HepG2 (cell line): ENCODE data around the gene SPOP. TPM values are rescaled to one million over a fixed set of nuclear protein-coding genes. Genes with fewer than 3 reads are reported as not detected.
A peak's percentile ranks its signal among the peaks of the same experiment; 100 is the strongest.

ENCODE experiments used
- ATF7 ChIP-seq, 2 experiments: fragments of 450-650 bp in 1 of 2; sonication (generic) in 1 of 2; formaldehyde crosslinking in 1 of 2; IDR thresholded peaks; 2 replicates each; pipeline versions ENCODE4 v1.4.0 to v1.6.1; 2016 to 2020; ENCODE audit warnings: antibody characterized with exemption in 1 of 2, mild to moderate bottlenecking in 1 of 2, missing genetic modification reagents in 1 of 2
- EEA1 ChIP-seq: sonication (generic); formaldehyde crosslinking; IDR thresholded peaks from 2 replicates; pipeline ENCODE4 v1.5.1; 2020; ENCODE audit warnings: mild to moderate bottlenecking, missing genetic modification reagents, borderline replicate concordance
- ELF3 ChIP-seq: IDR thresholded peaks from 2 replicates; pipeline ENCODE4 v1.6.1; 2016; ENCODE audit warnings: missing genetic modification reagents, missing compliant biosample characterization
- GPN1 ChIP-seq: sonication (generic); formaldehyde crosslinking; IDR thresholded peaks from 2 replicates; pipeline ENCODE4 v1.5.1; 2020; ENCODE audit warnings: missing genetic modification reagents, borderline replicate concordance
- LCORL ChIP-seq, 2 experiments: fragments of 450-650 bp in 1 of 2; sonication (generic) in 1 of 2; formaldehyde crosslinking in 1 of 2; IDR thresholded peaks; 2 replicates each; pipeline versions ENCODE4 v1.5.0 to v1.6.1; 2017 to 2020; ENCODE audit warnings: antibody characterized with exemption in 1 of 2, missing genetic modification reagents in 1 of 2
- MEIS1 ChIP-seq: sonication (generic); formaldehyde crosslinking; IDR thresholded peaks from 2 replicates; pipeline ENCODE4 v1.9.0; 2021; ENCODE audit warnings: mild to moderate bottlenecking, missing genetic modification reagents, moderate library complexity, borderline replicate concordance
- MIXL1 ChIP-seq: IDR thresholded peaks from 2 replicates; pipeline ENCODE4 v1.6.1; 2016
- PAWR ChIP-seq: sonication (generic); formaldehyde crosslinking; IDR thresholded peaks from 2 replicates; pipeline ENCODE4 v1.4.0; 2020; ENCODE audit warnings: missing genetic modification reagents, mild to moderate bottlenecking, borderline replicate concordance
- PHB2 ChIP-seq: fragments of 450-650 bp; IDR thresholded peaks from 2 replicates; pipeline ENCODE4 v1.6.1; 2018; ENCODE audit not compliant: partially characterized antibody
- RAD51 ChIP-seq: fragments of 450-650 bp; IDR thresholded peaks from 2 replicates; pipeline ENCODE4 v1.6.1; 2016; ENCODE audit warnings: borderline replicate concordance
- RXRA ChIP-seq: sonication (generic); formaldehyde crosslinking; IDR thresholded peaks from 2 replicates; pipeline ENCODE4 v1.5.1; 2020; ENCODE audit warnings: missing genetic modification reagents
- SKI ChIP-seq: fragments of 450-650 bp; IDR thresholded peaks from one replicate; pipeline ENCODE4 v1.6.1; 2018; ENCODE audit warnings: mild to moderate bottlenecking; ENCODE audit not compliant: partially characterized antibody
- SOX13 ChIP-seq, 3 experiments: fragments of 450-650 bp in 1 of 3; sonication (generic) in 1 of 3; formaldehyde crosslinking in 1 of 3; IDR thresholded peaks in 2 of 3; conservative IDR thresholded peaks in 1 of 3; 2 replicates each; pipeline versions ENCODE4 v1.5.0 to v1.6.1; 2016 to 2020; ENCODE audit warnings: antibody characterized with exemption in 1 of 3, mild to moderate bottlenecking in 1 of 3, missing compliant biosample characterization in 1 of 3, missing genetic modification reagents in 1 of 3, moderate library complexity in 1 of 3
- TGIF2 ChIP-seq: IDR thresholded peaks from 2 replicates; pipeline ENCODE4 v1.6.1; 2016; ENCODE audit warnings: control low read depth, missing compliant biosample characterization
- TOPORS ChIP-seq: sonication (generic); formaldehyde crosslinking; IDR thresholded peaks from 2 replicates; pipeline ENCODE4 v1.8.0; 2023; ENCODE audit warnings: mild to moderate bottlenecking, missing genetic modification reagents
- XRCC5 ChIP-seq: fragments of 200-400 bp; formaldehyde crosslinking; optimal IDR thresholded peaks from 2 replicates; pipeline ENCODE3; 2017; ENCODE audit warnings: mild to moderate bottlenecking, low read length
- ZMAT3 ChIP-seq: sonication (generic); formaldehyde crosslinking; conservative IDR thresholded peaks from 2 replicates; pipeline ENCODE4 v1.7.0; 2021; ENCODE audit warnings: missing genetic modification reagents
- ZNF451 ChIP-seq: sonication (generic); formaldehyde crosslinking; IDR thresholded peaks from 2 replicates; pipeline ENCODE4 v1.5.0; 2020; ENCODE audit warnings: mild to moderate bottlenecking, missing genetic modification reagents
- ZNF510 ChIP-seq: sonication (generic); formaldehyde crosslinking; IDR thresholded peaks from 2 replicates; pipeline ENCODE4 v1.4.0; 2020; ENCODE audit warnings: low read depth, mild to moderate bottlenecking, missing genetic modification reagents
- ZNF777 ChIP-seq: sonication (generic); formaldehyde crosslinking; IDR thresholded peaks from 2 replicates; pipeline ENCODE4 v1.4.0; 2020; ENCODE audit warnings: missing genetic modification reagents
- ZSCAN12 ChIP-seq: sonication (generic); formaldehyde crosslinking; IDR thresholded peaks from 2 replicates; pipeline ENCODE4 v1.9.0; 2021; ENCODE audit warnings: mild to moderate bottlenecking, missing genetic modification reagents
- polyA plus RNA-seq, 8 experiments: library from polyadenylated mRNA; depleted of rRNA in 3 of 8; stranded (reverse) in 7 of 8; unstranded in 1 of 8; fragments of >200 nt; fragmentation: Illumina TruSeq in 4 of 8; extraction: Trizol in 4 of 8; gene quantifications; 2 replicates each; pipeline versions ENCODE4 v1.2.1 to v1.2.3, GENCODE V29; 2011 to 2016; ENCODE audit warnings: low read depth in 4 of 8, missing spikeins in 1 of 8, mixed read lengths in 1 of 8; ENCODE audit not compliant: insufficient read depth in 1 of 8
- total RNA-seq, 5 experiments: library from RNA; depleted of rRNA; stranded (reverse); fragments of >200 nt; fragmentation: Illumina TruSeq; extraction: Trizol; gene quantifications; 2 replicates each; pipeline ENCODE4 v1.2.3, GENCODE V29; 2016; ENCODE audit warnings: low read depth in 1 of 5
- TF ChIP-seq, protein P1 (sequence below): sonication (generic); formaldehyde crosslinking; IDR thresholded peaks from 2 replicates; pipeline ENCODE4 v1.4.0; 2020; ENCODE audit warnings: missing genetic modification reagents, mild to moderate bottlenecking, borderline replicate concordance
- TF ChIP-seq, protein P2 (sequence below): fragments of 450-650 bp; IDR thresholded peaks from 2 replicates; pipeline ENCODE4 v1.6.1; 2017
- TF ChIP-seq, protein P3 (sequence below): sonication (generic); formaldehyde crosslinking; IDR thresholded peaks from 2 replicates; pipeline ENCODE4 v1.4.0; 2020; ENCODE audit warnings: mild to moderate bottlenecking, missing genetic modification reagents
- TF ChIP-seq, protein P4 (sequence below): sonication (generic); formaldehyde crosslinking; IDR thresholded peaks from 2 replicates; pipeline ENCODE4 v1.8.0; 2022; ENCODE audit warnings: mild to moderate bottlenecking, missing genetic modification reagents, moderate library complexity

SPOP gene
- total and polyA plus RNA-seq, 2 of the 13 experiments (the other 11 are each of a cell fraction or from before 2014, with no cell fraction given), result 52.8 to 60.8 TPM

DNA sequence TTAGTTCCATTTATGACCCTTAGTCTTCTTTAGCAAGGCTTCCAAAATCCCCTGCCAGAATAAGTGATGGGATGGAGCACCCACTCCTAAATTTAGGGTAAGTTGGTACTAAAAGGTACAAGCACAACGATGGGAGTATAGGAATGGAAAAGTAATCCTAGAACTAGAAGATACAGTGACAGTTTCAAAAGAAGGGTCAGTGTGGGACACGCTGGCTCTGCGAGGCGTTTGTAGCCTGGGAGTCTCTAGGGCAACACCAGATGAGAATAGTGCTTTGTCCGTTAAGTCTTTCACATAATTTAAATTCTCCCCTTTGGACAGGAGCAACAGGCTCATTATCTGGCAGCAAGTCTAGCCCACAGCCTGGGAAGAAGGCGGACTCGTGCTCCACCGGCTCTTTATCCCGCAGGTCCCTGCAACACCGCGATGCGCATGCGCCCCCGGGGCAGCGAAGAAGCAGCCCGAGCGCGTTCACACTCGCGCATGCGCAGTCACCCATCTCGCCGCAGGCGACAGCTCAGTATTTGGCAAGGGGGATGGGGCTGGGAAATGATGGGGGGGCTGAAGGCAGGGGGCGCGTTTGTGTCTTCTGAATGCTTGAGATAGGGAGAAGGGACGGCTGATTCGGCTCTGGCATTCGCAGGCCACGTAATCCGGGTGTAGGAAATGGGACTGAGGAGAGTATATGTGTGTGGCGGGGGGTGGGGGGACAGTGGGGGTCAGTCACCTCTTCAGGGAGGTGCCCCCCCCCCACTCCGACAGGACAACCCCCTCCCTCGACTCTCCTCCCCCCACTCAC, 564 bp downstream of the SPOP start (continued):
- TF ChIP-seq ZNF510 (no peak), ATF7 (IDR thresholded peaks at IDR 0.05) (no peak), ATF7 (CRISPR knock-in tag; IDR thresholded peaks at IDR 0.05) (no peak), ZMAT3 (CRISPR knock-in tag) (no peak), RAD51 (no peak), SKI (no peak), TGIF2 (no peak), LCORL (IDR thresholded peaks at IDR 0.05) (no peak), LCORL (CRISPR knock-in tag; IDR thresholded peaks at IDR 0.05) (no peak), XRCC5 (peak; percentile 33), ZNF451 (CRISPR knock-in tag) (no peak), MIXL1 (CRISPR knock-in tag) (0 out of 2 replicates have a peak, but pooled peaks have one; percentile 39), SOX13 (IDR thresholded peaks at IDR 0.05) (peak; percentile 46; the same call in 1 of the 2 replicates), SOX13 (CRISPR knock-in tag; conservative IDR thresholded peaks at IDR 0.05 in 1 of 2, IDR thresholded peaks at IDR 0.05 in 1 of 2) (no peak), MEIS1 (CRISPR knock-in tag) (no peak), RXRA (CRISPR knock-in tag) (no peak), ELF3 (CRISPR knock-in tag) (no peak), ZSCAN12 (CRISPR knock-in tag) (no peak), PAWR (CRISPR knock-in tag) (0 out of 2 replicates have a peak, but pooled peaks have one; percentile 3), ZNF777 (CRISPR knock-in tag) (no peak), EEA1 (CRISPR knock-in tag) (peak; percentile 59; the same call in 1 of the 2 replicates), TOPORS (CRISPR knock-in tag) (no peak), GPN1 (CRISPR knock-in tag) (no peak), PHB2 (no peak)
- TF ChIP-seq, protein P1, sequence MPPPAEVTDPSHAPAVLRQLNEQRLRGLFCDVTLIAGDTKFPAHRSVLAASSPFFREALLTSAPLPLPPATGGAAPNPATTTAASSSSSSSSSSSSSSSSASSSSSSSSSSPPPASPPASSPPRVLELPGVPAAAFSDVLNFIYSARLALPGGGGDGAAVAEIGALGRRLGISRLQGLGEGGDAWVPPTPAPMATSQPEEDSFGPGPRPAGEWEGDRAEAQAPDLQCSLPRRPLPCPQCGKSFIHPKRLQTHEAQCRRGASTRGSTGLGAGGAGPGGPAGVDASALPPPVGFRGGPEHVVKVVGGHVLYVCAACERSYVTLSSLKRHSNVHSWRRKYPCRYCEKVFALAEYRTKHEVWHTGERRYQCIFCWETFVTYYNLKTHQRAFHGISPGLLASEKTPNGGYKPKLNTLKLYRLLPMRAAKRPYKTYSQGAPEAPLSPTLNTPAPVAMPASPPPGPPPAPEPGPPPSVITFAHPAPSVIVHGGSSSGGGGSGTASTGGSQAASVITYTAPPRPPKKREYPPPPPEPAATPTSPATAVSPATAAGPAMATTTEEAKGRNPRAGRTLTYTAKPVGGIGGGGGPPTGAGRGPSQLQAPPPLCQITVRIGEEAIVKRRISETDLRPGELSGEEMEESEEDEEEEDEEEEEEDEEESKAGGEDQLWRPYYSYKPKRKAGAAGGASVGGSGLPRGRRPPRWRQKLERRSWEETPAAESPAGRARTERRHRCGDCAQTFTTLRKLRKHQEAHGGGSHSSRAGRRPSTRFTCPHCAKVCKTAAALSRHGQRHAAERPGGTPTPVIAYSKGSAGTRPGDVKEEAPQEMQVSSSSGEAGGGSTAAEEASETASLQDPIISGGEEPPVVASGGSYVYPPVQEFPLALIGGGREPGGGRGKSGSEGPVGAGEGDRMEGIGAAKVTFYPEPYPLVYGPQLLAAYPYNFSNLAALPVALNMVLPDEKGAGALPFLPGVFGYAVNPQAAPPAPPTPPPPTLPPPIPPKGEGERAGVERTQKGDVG, result no peak
- TF ChIP-seq, protein P2, sequence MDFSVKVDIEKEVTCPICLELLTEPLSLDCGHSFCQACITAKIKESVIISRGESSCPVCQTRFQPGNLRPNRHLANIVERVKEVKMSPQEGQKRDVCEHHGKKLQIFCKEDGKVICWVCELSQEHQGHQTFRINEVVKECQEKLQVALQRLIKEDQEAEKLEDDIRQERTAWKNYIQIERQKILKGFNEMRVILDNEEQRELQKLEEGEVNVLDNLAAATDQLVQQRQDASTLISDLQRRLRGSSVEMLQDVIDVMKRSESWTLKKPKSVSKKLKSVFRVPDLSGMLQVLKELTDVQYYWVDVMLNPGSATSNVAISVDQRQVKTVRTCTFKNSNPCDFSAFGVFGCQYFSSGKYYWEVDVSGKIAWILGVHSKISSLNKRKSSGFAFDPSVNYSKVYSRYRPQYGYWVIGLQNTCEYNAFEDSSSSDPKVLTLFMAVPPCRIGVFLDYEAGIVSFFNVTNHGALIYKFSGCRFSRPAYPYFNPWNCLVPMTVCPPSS, result no peak
- TF ChIP-seq, protein P3, sequence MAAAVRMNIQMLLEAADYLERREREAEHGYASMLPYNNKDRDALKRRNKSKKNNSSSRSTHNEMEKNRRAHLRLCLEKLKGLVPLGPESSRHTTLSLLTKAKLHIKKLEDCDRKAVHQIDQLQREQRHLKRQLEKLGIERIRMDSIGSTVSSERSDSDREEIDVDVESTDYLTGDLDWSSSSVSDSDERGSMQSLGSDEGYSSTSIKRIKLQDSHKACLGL, result peak; percentile 2; the same call in 1 of the 2 replicates
- TF ChIP-seq, protein P4, sequence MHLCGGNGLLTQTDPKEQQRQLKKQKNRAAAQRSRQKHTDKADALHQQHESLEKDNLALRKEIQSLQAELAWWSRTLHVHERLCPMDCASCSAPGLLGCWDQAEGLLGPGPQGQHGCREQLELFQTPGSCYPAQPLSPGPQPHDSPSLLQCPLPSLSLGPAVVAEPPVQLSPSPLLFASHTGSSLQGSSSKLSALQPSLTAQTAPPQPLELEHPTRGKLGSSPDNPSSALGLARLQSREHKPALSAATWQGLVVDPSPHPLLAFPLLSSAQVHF (CRISPR knock-in tag), result peak; percentile 23; the same call in 1 of the 2 replicates
